Smooth muscle cell (in vitro differentiated cells): ENCODE results near the gene NCEH1. TPM values are rescaled to one million over a fixed set of nuclear protein-coding genes. Genes with fewer than 3 reads are reported as not detected.

Experiments used
- DNase-seq: peaks from one replicate; lab custom pipeline; 2025; ENCODE audit not compliant: unreplicated experiment; lab: John Stamatoyannopoulos, UW
- H2AFZ ChIP-seq: fragments of 200-600 bp; sonication (generic); 2 replicates; pipeline ENCODE4 v1.6.0; 2016; ENCODE audit warnings: antibody characterized with exemption, low read depth, mild to moderate bottlenecking
- H3F3A ChIP-seq: fragments of 200-600 bp; sonication (generic); 2 replicates; pipeline ENCODE4 v1.6.0; 2017; ENCODE audit warnings: antibody characterized with exemption, low read depth
- H3K27ac ChIP-seq: fragments of 200-600 bp; sonication (generic); 2 replicates; pipeline ENCODE4 v1.5.1; 2016; ENCODE audit warnings: low read depth, mild to moderate bottlenecking
- H3K27me3 ChIP-seq: fragments of 200-600 bp; sonication (generic); 2 replicates; pipeline ENCODE4 v1.6.1; 2016; ENCODE audit warnings: low read depth, mild to moderate bottlenecking
- H3K36me3 ChIP-seq: fragments of 200-600 bp; sonication (generic); 2 replicates; pipeline ENCODE4 v1.5.1; 2016; ENCODE audit warnings: low read depth
- H3K4me1 ChIP-seq: fragments of 200-600 bp; sonication (generic); 2 replicates; pipeline ENCODE4 v1.5.1; 2016; ENCODE audit warnings: low read depth
- H3K4me2 ChIP-seq: fragments of 200-600 bp; sonication (generic); 2 replicates; pipeline ENCODE4 v1.6.0; 2016; ENCODE audit warnings: mild to moderate bottlenecking
- H3K4me3 ChIP-seq: fragments of 200-600 bp; sonication (generic); 2 replicates; pipeline ENCODE4 v1.5.1; 2016; ENCODE audit warnings: mild to moderate bottlenecking
- H3K79me2 ChIP-seq: fragments of 200-600 bp; sonication (generic); 2 replicates; pipeline ENCODE4 v1.6.0; 2016; ENCODE audit warnings: low read depth, mild to moderate bottlenecking
- H3K9ac ChIP-seq: fragments of 200-600 bp; sonication (generic); 2 replicates; pipeline ENCODE4 v1.6.0; 2016; ENCODE audit warnings: low read depth
- H3K9me3 ChIP-seq: fragments of 200-600 bp; sonication (generic); replicated peaks from 2 replicates; pipeline ENCODE4 v1.5.1; 2016; ENCODE audit warnings: low read depth
- H4K20me1 ChIP-seq: fragments of 200-600 bp; sonication (generic); 2 replicates; pipeline ENCODE4 v1.6.0; 2016; ENCODE audit warnings: low read depth
- WGBS: methylation state at CpG from one replicate; pipeline ENCODE4 v1.1.7; 2016; ENCODE audit warnings: low lambda C conversion rate; 5-methylcytosine and 5-hydroxymethylcytosine counted together
- polyA plus RNA-seq: library from polyadenylated mRNA; unstranded; fragments of >200 nt; fragmentation: Nextera tagmentation; extraction: Ambion mirVana; gene quantifications from 2 replicates; pipeline ENCODE4 v1.2.1, GENCODE V29; 2016
- total RNA-seq: library from RNA; depleted of rRNA; stranded (reverse); fragments of >200 nt; gene quantifications from 2 replicates; pipeline ENCODE4 v1.2.3, GENCODE V29; 2014
- TF ChIP-seq, protein P1 (sequence below): fragments of 200-600 bp; sonication (generic); IDR thresholded peaks from 2 replicates; pipeline ENCODE4 v1.5.1; 2017; ENCODE audit warnings: borderline replicate concordance, mild to moderate bottlenecking, antibody characterized with exemption; ENCODE audit not compliant: insufficient read depth, poor library complexity, severe bottlenecking

Gene NCEH1
- total and polyA plus RNA-seq, 2 experiments from 2014 or later, result 1.9 to 5.3 TPM

- Histone ChIP-seq H4K20me1 (no peaks in the 10 kb centered on the region), H3F3A (no peaks in the 10 kb centered on the region), H3K27me3 (no peaks in the 10 kb centered on the region), H3K9ac (no peak overlapping the region), H3K4me3 (no peak overlapping the region), H3K79me2 (no peaks in the 10 kb centered on the region), H3K4me2 (no peak overlapping the region), H3K9me3 (no peaks in the 10 kb centered on the region), H3K36me3 (no peaks in the 10 kb centered on the region), H3K27ac (no peak overlapping the region), H2AFZ (no peak overlapping the region), H3K4me1 (no peaks in the 10 kb centered on the region)
- TF ChIP-seq, protein P1, sequence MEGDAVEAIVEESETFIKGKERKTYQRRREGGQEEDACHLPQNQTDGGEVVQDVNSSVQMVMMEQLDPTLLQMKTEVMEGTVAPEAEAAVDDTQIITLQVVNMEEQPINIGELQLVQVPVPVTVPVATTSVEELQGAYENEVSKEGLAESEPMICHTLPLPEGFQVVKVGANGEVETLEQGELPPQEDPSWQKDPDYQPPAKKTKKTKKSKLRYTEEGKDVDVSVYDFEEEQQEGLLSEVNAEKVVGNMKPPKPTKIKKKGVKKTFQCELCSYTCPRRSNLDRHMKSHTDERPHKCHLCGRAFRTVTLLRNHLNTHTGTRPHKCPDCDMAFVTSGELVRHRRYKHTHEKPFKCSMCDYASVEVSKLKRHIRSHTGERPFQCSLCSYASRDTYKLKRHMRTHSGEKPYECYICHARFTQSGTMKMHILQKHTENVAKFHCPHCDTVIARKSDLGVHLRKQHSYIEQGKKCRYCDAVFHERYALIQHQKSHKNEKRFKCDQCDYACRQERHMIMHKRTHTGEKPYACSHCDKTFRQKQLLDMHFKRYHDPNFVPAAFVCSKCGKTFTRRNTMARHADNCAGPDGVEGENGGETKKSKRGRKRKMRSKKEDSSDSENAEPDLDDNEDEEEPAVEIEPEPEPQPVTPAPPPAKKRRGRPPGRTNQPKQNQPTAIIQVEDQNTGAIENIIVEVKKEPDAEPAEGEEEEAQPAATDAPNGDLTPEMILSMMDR, result no peak
- no peak for DNase-seq
- 94% methylated on average over 1 of the region's 1 CpG for WGBS
Observed at GRCh38 chr3:172700936-172701455, 9.9 kb downstream of the NCEH1 start.

GRCh38 chr3:172700256-172700655 is 10.6 kb downstream of the NCEH1 start:
- Histone ChIP-seq H3K27ac (no peak overlapping the region), H3K27me3 (no peaks in the 10 kb centered on the region), H3K36me3 (no peaks in the 10 kb centered on the region), H3K4me2 (no peak overlapping the region), H3K79me2 (no peaks in the 10 kb centered on the region), H3K9ac (no peak overlapping the region), H2AFZ (no peak overlapping the region), H4K20me1 (no peaks in the 10 kb centered on the region), H3F3A (no peaks in the 10 kb centered on the region), H3K4me1 (no peaks in the 10 kb centered on the region), H3K4me3 (no peak overlapping the region), H3K9me3 (no peaks in the 10 kb centered on the region)
- no peak for DNase-seq
- 100% methylated on average over 1 of the region's 1 CpG for WGBS
- TF ChIP-seq, protein P1, result no peak

- H3K4me2 ChIP-seq, result no peak overlapping the region
- H4K20me1 ChIP-seq, result no peaks in the 10 kb centered on the region
- H3K36me3 ChIP-seq, result no peaks in the 10 kb centered on the region
- H2AFZ ChIP-seq, result no peak overlapping the region
- 96% methylated on average over 7 of the region's 7 CpGs for WGBS
- no peak overlapping the region for H3K27ac ChIP-seq
- H3K4me1 ChIP-seq, result no peaks in the 10 kb centered on the region
- H3K4me3 ChIP-seq, result no peak overlapping the region
- no peaks in the 10 kb centered on the region for H3K27me3 ChIP-seq
- DNase-seq, result no peak
- H3F3A ChIP-seq, result no peaks in the 10 kb centered on the region
- no peaks in the 10 kb centered on the region for H3K79me2 ChIP-seq
- H3K9ac ChIP-seq, result no peak overlapping the region
- no peaks in the 10 kb centered on the region for H3K9me3 ChIP-seq
- TF ChIP-seq, protein P1, result no peak
Observed at GRCh38 chr3:172699031-172699430, 11.8 kb downstream of the NCEH1 start.

DNA sequence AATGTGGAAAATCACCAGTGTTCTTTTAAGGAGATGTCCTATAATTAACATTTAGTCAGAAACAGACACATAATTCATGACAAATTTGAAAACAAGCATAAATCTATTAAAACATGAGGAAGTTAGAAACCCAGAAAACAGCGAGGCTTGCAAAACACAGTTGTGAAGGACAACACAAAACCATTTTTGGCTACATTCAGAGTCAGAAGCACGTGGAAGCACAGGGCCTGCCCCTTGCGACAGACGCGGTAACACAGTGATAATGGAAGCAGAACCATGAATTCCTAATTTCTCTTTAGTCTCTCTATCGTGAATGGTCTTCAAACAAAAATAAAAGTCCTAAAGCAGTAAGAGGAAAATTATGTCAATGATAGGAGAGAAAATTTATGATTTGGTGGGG is 12.2 kb downstream of the NCEH1 start:
- no peak overlapping the region for H3K27ac ChIP-seq
- H2AFZ ChIP-seq, result no peak overlapping the region
- no peaks in the 10 kb centered on the region for H3K27me3 ChIP-seq
- DNase-seq, result no peak
- H3K79me2 ChIP-seq, result no peaks in the 10 kb centered on the region
- no peaks in the 10 kb centered on the region for H3K4me1 ChIP-seq
- H3K4me2 ChIP-seq, result no peak overlapping the region
- TF ChIP-seq, protein P1, result no peak
- no peak overlapping the region for H3K4me3 ChIP-seq
- H4K20me1 ChIP-seq, result no peaks in the 10 kb centered on the region
- no peaks in the 10 kb centered on the region for H3F3A ChIP-seq
- WGBS, result 93% methylated on average over 6 of the region's 6 CpGs
- H3K9me3 ChIP-seq, result no peaks in the 10 kb centered on the region
- no peak overlapping the region for H3K9ac ChIP-seq
- no peaks in the 10 kb centered on the region for H3K36me3 ChIP-seq
